ENCODE results near the gene PPM1H.

PPM1H gene

DNA sequence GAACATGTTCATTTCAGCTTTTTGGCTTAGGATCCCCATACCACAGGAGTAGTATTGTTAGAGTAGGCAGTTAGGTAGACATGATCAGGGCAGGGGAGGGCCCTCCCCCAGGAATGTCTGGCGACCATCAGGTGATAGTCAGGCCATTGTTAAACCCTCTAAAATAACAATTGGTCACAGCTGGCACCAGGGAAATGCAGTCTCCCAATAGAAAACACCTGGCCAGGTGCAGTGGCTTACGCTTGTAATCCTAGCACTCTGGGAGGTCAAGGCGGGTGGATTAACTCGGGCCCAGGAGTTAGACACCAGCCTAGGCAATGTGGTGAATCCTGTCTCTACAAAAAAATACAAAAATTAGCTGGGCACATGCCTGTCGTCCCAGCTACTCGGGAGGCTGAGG is 281.2 kb downstream of the PPM1H start:
- ChIA-PET CTCF (no interaction called here), POLR2A (interaction anchor here (0.7 kb wide), 1 partner anchor 116 kb away, joined by 6 read pairs; no protein-coding TSS in a partner anchor)
- Histone ChIP-seq H3K36me3 (ENCODE audit: control insufficient read depth in 2 of 2, insufficient read depth in 1 of 2, low read length in 2 of 2) (no peaks in the 10 kb centered on the region), H3K27ac (ENCODE audit: extremely low read depth, low read depth, low read length) (no peak overlapping the region), H3K4me3 (ENCODE audit: low read depth, low read length) (no peak overlapping the region), H3K9me3 (ENCODE audit: control insufficient read depth, insufficient read depth, low read depth, low read length) (no peaks in the 10 kb centered on the region), H3K4me1 (ENCODE audit: control insufficient read depth, insufficient read depth, low read length) (no peaks in the 10 kb centered on the region)
- TF ChIP-seq ZNF292 (tag by site-specific recombination; IDR thresholded peaks at IDR 0.05; ENCODE audit: borderline replicate concordance, low read depth) (no peak), ZXDB (tag by site-specific recombination; IDR thresholded peaks at IDR 0.05) (no peak), ZNF561 (tag by site-specific recombination; IDR thresholded peaks at IDR 0.05; ENCODE audit: borderline replicate concordance) (no peak), ZNF174 (tag by site-specific recombination; IDR thresholded peaks at IDR 0.05) (no peak), ZFP37 (tag by site-specific recombination; IDR thresholded peaks at IDR 0.05) (no peak)
- TF ChIP-seq, protein P1, sequence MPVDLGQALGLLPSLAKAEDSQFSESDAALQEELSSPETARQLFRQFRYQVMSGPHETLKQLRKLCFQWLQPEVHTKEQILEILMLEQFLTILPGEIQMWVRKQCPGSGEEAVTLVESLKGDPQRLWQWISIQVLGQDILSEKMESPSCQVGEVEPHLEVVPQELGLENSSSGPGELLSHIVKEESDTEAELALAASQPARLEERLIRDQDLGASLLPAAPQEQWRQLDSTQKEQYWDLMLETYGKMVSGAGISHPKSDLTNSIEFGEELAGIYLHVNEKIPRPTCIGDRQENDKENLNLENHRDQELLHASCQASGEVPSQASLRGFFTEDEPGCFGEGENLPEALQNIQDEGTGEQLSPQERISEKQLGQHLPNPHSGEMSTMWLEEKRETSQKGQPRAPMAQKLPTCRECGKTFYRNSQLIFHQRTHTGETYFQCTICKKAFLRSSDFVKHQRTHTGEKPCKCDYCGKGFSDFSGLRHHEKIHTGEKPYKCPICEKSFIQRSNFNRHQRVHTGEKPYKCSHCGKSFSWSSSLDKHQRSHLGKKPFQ (tag by site-specific recombination; IDR thresholded peaks at IDR 0.05) = no peak

DNA sequence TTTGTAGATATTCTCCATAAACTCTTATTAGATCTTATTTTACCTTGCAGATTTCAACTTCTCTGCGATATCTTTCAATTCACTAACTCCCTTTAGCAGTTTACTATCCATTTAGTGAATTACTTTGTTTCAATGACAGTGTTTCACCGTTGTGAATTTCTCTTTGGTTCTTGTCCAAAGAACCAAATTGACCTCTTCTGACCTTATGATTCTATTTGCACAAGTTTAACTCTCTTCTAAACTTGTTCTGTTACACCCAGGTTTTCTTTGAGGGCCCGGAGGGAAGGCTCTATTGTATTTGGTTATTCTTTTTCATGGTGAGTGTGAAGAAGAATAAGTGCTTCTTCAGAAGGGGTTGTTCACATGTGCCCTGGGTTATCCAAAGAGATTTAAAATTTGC is 281.6 kb downstream of the PPM1H start:
- no peak overlapping the region for H3K27ac ChIP-seq (ENCODE audit: extremely low read depth, low read depth, low read length)
- H3K36me3 ChIP-seq (ENCODE audit: control insufficient read depth in 2 of 2, insufficient read depth in 1 of 2, low read length in 2 of 2) = peaks cover 0 to under 1% of the 10 kb centered on the region in 2 experiments; a peak in 1 of 3 replicates
- H3K4me1 ChIP-seq (ENCODE audit: control insufficient read depth, insufficient read depth, low read length) = no peaks in the 10 kb centered on the region
- CTCF ChIA-PET = interaction anchor here (0.8 kb wide), 1 partner anchor 142 kb away, joined by 3 read pairs; no protein-coding TSS in a partner anchor
- no peak overlapping the region for H3K4me3 ChIP-seq (ENCODE audit: low read depth, low read length)
- H3K9me3 ChIP-seq (ENCODE audit: control insufficient read depth, insufficient read depth, low read depth, low read length) = no peaks in the 10 kb centered on the region
- POLR2A ChIA-PET = interaction anchor here (0.7 kb wide), 1 partner anchor 117 kb away, joined by 6 read pairs; no protein-coding TSS in a partner anchor
- TF ChIP-seq ZNF560 (tag by site-specific recombination; IDR thresholded peaks at IDR 0.05; ENCODE audit: borderline replicate concordance) (no peak), ZBTB17 (tag by site-specific recombination; IDR thresholded peaks at IDR 0.05) (no peak), ZSCAN16 (tag by site-specific recombination; IDR thresholded peaks at IDR 0.05) (no peak), ZNF555 (tag by site-specific recombination; conservative IDR thresholded peaks at IDR 0.05) (no peak), ZNF423 (tag by site-specific recombination; IDR thresholded peaks at IDR 0.05) (no peak), ZNF223 (tag by site-specific recombination; IDR thresholded peaks at IDR 0.05) (no peak)

DNA sequence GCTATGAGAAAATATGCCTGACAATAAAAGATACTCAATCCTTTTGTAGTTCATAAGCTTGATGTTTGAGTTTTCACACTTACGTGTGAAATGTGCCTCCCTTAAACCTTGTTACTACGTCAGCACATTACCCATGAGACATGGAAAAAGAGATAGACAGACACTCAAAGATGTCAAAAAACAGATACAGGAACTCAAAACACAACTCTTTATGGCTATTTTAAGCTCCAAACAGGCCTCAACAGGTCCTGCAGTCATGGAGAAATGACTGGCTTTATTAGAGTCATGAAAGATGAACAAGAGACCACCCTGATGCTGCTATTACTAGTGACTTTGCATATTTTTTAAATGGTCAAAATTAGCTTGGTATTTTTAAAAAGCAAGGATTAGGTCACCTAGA is 283.8 kb downstream of the PPM1H start:
- no peaks in the 10 kb centered on the region for H3K4me1 ChIP-seq (ENCODE audit: control insufficient read depth, insufficient read depth, low read length)
- CTCF ChIA-PET = interaction anchor here (0.7 kb wide), 1 partner anchor 70 kb away, joined by 3 read pairs; no protein-coding TSS in a partner anchor
- TF ChIP-seq SETDB1 (IDR thresholded peaks at IDR 0.05; ENCODE audit: insufficient read length, low read length) (no peak), ZNF10 (tag by site-specific recombination; IDR thresholded peaks at IDR 0.05) (no peak), OVOL3 (tag by site-specific recombination; IDR thresholded peaks at IDR 0.05) (no peak), MYNN (tag by site-specific recombination; IDR thresholded peaks at IDR 0.05; ENCODE audit: borderline replicate concordance) (no peak), ZBTB8A (tag by site-specific recombination; IDR thresholded peaks at IDR 0.05) (no peak)
- TF ChIP-seq, protein P2, sequence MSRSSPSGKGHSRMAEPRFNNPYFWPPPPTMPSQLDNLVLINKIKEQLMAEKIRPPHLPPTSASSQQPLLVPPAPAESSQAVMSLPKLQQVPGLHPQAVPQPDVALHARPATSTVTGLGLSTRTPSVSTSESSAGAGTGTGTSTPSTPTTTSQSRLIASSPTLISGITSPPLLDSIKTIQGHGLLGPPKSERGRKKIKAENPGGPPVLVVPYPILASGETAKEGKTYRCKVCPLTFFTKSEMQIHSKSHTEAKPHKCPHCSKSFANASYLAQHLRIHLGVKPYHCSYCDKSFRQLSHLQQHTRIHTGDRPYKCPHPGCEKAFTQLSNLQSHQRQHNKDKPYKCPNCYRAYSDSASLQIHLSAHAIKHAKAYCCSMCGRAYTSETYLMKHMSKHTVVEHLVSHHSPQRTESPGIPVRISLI (tag by site-specific recombination; IDR thresholded peaks at IDR 0.05) = no peak
- TF ChIP-seq, protein P3, sequence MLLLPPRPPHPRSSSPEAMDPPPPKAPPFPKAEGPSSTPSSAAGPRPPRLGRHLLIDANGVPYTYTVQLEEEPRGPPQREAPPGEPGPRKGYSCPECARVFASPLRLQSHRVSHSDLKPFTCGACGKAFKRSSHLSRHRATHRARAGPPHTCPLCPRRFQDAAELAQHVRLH (tag by site-specific recombination; IDR thresholded peaks at IDR 0.05) = no peak
- peaks cover 0 to 15% of the 10 kb centered on the region in 2 experiments; a peak in 1 of 3 replicates for H3K36me3 ChIP-seq (ENCODE audit: control insufficient read depth in 2 of 2, insufficient read depth in 1 of 2, low read length in 2 of 2)
- no peak overlapping the region for H3K4me3 ChIP-seq (ENCODE audit: low read depth, low read length)
- no peak overlapping the region for H3K27ac ChIP-seq (ENCODE audit: extremely low read depth, low read depth, low read length)
- POLR2A ChIA-PET = no interaction called here
- no peaks in the 10 kb centered on the region for H3K9me3 ChIP-seq (ENCODE audit: control insufficient read depth, insufficient read depth, low read depth, low read length)
